Activated CD8-positive, alpha-beta memory T cell treated with anti-CD3 and anti-CD28 coated beads for 1 hour (primary cell): ENCODE results near the gene BMF.
"Not testable (repeated sequence)": the region's sequence is repeated elsewhere in the genome, so short reads cannot be mapped to it uniquely, and the experiment has no call there.

ENCODE experiments used
- DNase-seq, 2 donors: peaks; one replicate each; pipeline ENCODE4 v3.0.0-alpha.2; 2020; ENCODE audit warnings: low read depth in 1 of 2; ENCODE audit errors: extremely low read depth in 1 of 2

Gene BMF

GRCh38 chr15:40108855-40109735 lies at the start of gene BMF:
BMF (minus strand) TSS chr15:40108879; CDS start chr15:40106086, 2,793 bp downstream.
- DNase-seq, result peak; percentile 91 to 95

GRCh38 chr15:40157778-40158447 lies 49.2 kb upstream of the BMF start:
- DNase-seq, result no peak

- no peak for DNase-seq
These were observed 46.7 kb upstream of the BMF start for GRCh38 chr15:40155270-40155910.

GRCh38 chr15:40154821-40155220 lies 46.1 kb upstream of the BMF start:
- DNase-seq, result not testable (repeated sequence)

GRCh38 chr15:40151991-40152390 lies 43.3 kb upstream of the BMF start:
- no peak for DNase-seq

- DNase-seq, result no peak
These were observed 42.8 kb upstream of the BMF start for GRCh38 chr15:40151499-40151898.

GRCh38 chr15:40150163-40150925 lies 41.7 kb upstream of the BMF start:
- DNase-seq, result no peak

- DNase-seq, result no peak
These were observed 40.7 kb upstream of the BMF start for GRCh38 chr15:40149339-40149738.

- DNase-seq, result no peak
These were observed 37.4 kb upstream of the BMF start for GRCh38 chr15:40146037-40146436.

GRCh38 chr15:40142428-40142827 lies 33.7 kb upstream of the BMF start:
- DNase-seq, result no peak

- DNase-seq, result not testable (repeated sequence)
These were observed 29.5 kb upstream of the BMF start for GRCh38 chr15:40138201-40138570.

GRCh38 chr15:40137303-40138200 lies 28.9 kb upstream of the BMF start:
- no peak for DNase-seq

GRCh38 chr15:40136470-40137302 lies 28.0 kb upstream of the BMF start:
- DNase-seq, result no peak

GRCh38 chr15:40135846-40136450 lies 27.3 kb upstream of the BMF start:
- not testable (repeated sequence) for DNase-seq

GRCh38 chr15:40134885-40135284 lies 26.2 kb upstream of the BMF start:
- no peak for DNase-seq

GRCh38 chr15:40133544-40133943 lies 24.9 kb upstream of the BMF start:
- no peak for DNase-seq

- no peak for DNase-seq
These were observed 22.3 kb upstream of the BMF start for GRCh38 chr15:40130799-40131502.

GRCh38 chr15:40130118-40130517 lies 21.4 kb upstream of the BMF start:
- DNase-seq, result no peak
